ENCODE results near the gene PPP2R3C.
"Not testable (repeated sequence)": the region's sequence is repeated elsewhere in the genome, so short reads cannot be mapped to it uniquely, and the experiment has no call there.

Gene PPP2R3C

DNA sequence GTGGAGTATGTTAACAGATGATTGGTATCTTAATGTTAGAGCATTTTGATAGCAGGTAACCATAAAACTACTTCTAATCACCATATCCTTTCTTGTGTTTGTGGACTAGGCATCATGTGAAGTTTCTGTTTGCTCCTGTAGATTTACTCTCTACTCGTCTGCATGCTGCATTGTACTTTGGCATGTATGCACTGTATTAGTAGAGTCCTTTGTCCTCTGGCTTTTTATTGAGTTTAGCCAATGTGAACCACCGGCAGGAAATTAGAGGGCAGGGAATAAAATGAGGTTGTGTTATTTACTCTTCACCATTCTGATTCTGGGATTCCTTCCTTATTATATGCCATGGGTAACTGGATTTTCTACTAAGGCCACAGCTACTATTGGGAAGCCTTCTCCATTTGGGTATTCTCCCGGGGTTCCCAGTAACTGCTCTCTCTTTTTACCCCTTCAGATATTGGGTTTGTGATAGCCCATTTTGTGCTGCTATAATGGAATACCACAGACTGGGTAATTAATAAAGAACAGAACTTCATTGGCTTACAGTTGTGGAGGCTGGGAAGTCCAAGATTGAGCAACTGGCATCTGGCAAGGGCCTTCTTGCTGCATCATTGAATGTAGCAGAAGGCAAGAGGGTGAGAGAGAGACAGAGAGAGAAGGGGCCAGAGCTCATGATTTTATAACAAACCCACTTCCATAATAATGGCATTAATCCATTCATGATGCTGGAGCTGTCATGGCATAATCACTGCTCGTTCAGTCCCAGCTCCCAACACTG lies 53.4 kb downstream of the PPP2R3C start:
- DNase-seq: no peak
- intact Hi-C loops (cut with DNase I): no loop called here

- DNase-seq; intact Hi-C loops (cut with DNase I): not testable (repeated sequence)
Measured at GRCh38 chr14:35065731-35066130, 56.1 kb downstream of the PPP2R3C start.

GRCh38 chr14:35061113-35061791 lies 60.5 kb downstream of the PPP2R3C start:
- intact Hi-C loops (cut with DNase I); DNase-seq: not testable (repeated sequence)

DNA sequence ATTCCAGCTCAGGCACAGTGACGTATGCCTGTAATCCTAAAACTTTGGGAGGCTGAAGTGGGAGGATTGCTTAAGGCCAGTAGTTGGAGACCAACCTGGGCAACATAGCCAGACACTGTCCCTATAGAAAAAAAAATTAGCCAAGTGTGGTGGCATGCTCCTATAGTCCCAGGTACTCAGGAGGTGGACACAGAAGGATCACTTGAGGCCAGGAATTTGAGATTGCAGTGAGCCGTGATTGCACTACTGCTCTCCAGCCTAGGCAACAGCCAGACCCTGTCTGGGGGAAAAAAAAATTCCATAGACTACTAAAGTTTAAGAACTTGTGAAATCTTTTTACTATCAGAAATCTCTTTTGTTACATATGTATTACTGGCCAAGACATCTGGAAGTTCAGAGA lies 69.2 kb downstream of the PPP2R3C start:
- no peak for DNase-seq
- intact Hi-C loops (cut with DNase I): no loop called here

- DNase-seq: no peak
- intact Hi-C loops (cut with DNase I): no loop called here
Measured at GRCh38 chr14:35051796-35052195, 70.0 kb downstream of the PPP2R3C start.

- DNase-seq: no peak
- intact Hi-C loops (cut with DNase I): no loop called here
Measured at GRCh38 chr14:35050652-35051051, 71.1 kb downstream of the PPP2R3C start.

DNA sequence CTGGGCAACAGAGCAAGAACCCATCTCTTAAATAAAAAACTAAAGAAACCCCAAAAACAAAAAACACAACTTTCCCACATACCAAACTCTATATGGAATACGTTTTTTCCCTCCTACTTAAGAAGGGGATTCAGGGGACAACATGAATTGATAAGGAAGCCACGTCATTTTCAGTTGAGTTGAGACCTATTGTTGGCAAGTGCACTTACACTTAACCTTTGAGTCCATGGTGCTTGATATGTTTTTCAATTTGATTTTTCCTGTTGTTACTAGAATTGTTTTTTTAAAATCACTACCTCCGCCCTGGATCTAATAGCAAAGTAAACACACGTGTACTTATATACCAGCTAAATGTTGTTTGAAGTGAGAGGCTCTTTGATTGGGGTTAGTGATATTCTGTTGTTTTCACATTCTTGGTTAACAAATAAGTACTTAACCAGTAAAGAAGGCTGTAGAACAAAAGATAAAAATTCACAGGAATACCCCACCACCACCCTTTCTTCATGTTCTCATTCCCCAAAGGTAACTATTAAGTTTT lies 73.7 kb downstream of the PPP2R3C start:
- no peak for DNase-seq
- intact Hi-C loops (cut with DNase I): loop anchor here (2.0 to 10.0 kb wide), 3 partner anchors 175 to 376 kb away; no protein-coding TSS in a partner anchor

DNA sequence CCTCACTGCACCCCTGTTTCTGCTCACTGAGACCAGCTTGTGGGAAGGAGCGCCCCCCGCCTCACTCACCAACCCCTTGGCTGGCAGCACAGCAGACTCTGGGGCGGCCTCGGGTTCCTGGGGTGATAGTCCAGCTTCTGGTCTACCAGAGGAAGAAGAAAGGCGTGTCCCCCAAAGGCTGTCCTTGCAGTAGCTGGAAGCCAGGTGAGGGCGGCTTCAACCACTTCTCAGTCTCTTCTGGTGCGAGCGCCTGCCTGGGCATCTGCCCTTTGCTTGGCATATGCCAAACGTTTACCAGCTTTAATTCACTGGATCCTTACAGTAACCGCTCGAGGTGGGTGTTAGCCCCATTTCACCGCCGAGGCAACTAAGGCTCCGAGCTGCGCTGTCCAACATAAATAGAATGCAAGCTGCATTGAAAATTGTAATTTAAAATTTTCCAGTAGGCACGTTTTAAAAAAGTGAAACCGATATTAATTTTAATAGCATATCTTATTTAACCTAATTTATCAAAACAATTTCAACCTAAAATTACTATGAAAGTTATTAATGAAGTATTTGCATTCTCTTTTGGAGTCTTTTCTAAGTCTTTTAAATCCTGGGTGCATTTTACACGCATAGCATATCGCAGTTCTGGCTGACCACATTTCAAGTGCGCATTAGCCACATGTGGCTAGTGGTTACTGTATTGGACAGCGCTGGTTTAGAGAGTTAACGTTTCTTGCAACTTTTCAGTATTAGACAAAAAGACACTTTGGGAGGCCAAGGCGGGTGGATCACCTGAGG lies 74.8 kb downstream of the PPP2R3C start:
- DNase-seq: peak in 3 of 10 donors; percentile 36 to 84 (median 40)
- intact Hi-C loops (cut with DNase I): loop anchor here (1.0 to 10.0 kb wide), 5 partner anchors 65 to 375 kb away; partner anchors contain the start of genes PRORP and SRP54

GRCh38 chr14:35046048-35046750 lies 75.6 kb downstream of the PPP2R3C start, which contains the start of gene FAM177A1:
Gene FAM177A1, plus strand, starts transcription at chr14:35046272. Its CDS starts 192 bp downstream, at chr14:35046464.
- intact Hi-C loops (cut with DNase I): loop anchor here (1.0 to 10.0 kb wide), 5 partner anchors 64 to 374 kb away; partner anchors contain the start of genes PRORP and SRP54
- peak; percentile 95 to 100 (median 98) for DNase-seq

- DNase-seq: no peak
- intact Hi-C loops (cut with DNase I): loop anchor here (1.0 to 10.0 kb wide), 5 partner anchors 63 to 373 kb away; partner anchors contain the start of genes PRORP and SRP54
Measured at GRCh38 chr14:35045798-35046047, 76.1 kb downstream of the PPP2R3C start.

- no peak for DNase-seq
- intact Hi-C loops (cut with DNase I): loop anchor here (5.0 to 10.0 kb wide), 2 partner anchors 370 to 373 kb away; no protein-coding TSS in a partner anchor
Measured at GRCh38 chr14:35044939-35045797, 76.6 kb downstream of the PPP2R3C start.

DNA sequence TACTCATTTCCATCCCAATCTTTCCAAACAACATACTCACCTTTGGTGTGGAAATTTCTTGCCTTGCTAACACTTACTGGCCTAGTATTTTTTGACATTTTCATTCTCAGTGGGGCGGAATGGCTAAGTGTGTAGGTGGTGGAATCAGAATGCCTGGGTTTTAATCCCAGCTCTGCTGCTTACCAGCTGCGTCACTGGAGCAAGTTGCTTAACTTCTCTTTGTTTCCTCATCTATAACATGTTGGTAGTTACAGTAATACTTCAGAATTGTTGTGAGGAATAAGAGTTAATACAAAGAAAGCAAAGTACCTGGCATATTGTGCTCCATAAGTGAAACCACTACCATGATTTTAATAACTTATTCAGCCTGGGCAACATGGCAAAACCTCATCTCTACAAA lies 78.7 kb downstream of the PPP2R3C start:
- intact Hi-C loops (cut with DNase I): loop anchor here (10.0 kb wide), 1 partner anchor 372 kb away; no protein-coding TSS in a partner anchor
- DNase-seq: no peak

- DNase-seq: no peak
- intact Hi-C loops (cut with DNase I): loop anchor here (10.0 kb wide), 1 partner anchor 372 kb away; no protein-coding TSS in a partner anchor
Measured at GRCh38 chr14:35042632-35043031, 79.2 kb downstream of the PPP2R3C start.

- DNase-seq; intact Hi-C loops (cut with DNase I): not testable (repeated sequence)
Measured at GRCh38 chr14:35038312-35038711, 83.5 kb downstream of the PPP2R3C start.

All from posterior cingulate gyrus (tissue), 11 donors.